WTC11 (cell line): ENCODE measurements around the gene GGA3. TPM values are rescaled to one million over a fixed set of nuclear protein-coding genes. Genes with fewer than 3 reads are reported as not detected.

Source experiments
- ATAC-seq: fragments of 200-7000 bp; cut with Tn5 transposase; 2 replicates; pipeline ENCODE4 v1.10.0; 2021; ENCODE audit warnings: mild to moderate bottlenecking, moderate library complexity
- CTCF ChIA-PET: fragments of 300-600 bp; sonication (Branson Sonifier 250); formaldehyde crosslinking; loops from one replicate; lab custom pipeline; 2021; ENCODE audit warnings: antibody characterized with exemption; lab: Charles Lee
- POLR2A ChIA-PET: fragments of 350-600 bp; sonication (Branson Sonifier 250); formaldehyde crosslinking; loops from one replicate; lab custom pipeline; 2021; ENCODE audit warnings: antibody characterized with exemption; lab: Charles Lee
- DNase-seq: peaks from one replicate; pipeline ENCODE4 v3.0.0; 2021; ENCODE audit warnings: low spot score
- H3K27ac Mint-ChIP-seq: 2 replicates; pipeline ENCODE4 v1.8.0; 2021; ENCODE audit warnings: mixed read lengths
- H3K27me3 Mint-ChIP-seq: 2 replicates; pipeline ENCODE4 v1.8.0; 2021; ENCODE audit warnings: low read depth, mild to moderate bottlenecking, moderate library complexity, mixed read lengths
- H3K36me3 Mint-ChIP-seq: 2 replicates; pipeline ENCODE4 v1.8.0; 2021; ENCODE audit warnings: mixed read lengths
- H3K4me1 Mint-ChIP-seq: 2 replicates; pipeline ENCODE4 v1.8.0; 2022; ENCODE audit warnings: mixed read lengths
- H3K4me3 Mint-ChIP-seq: 2 replicates; pipeline ENCODE4 v1.8.0; 2021; ENCODE audit warnings: mild to moderate bottlenecking, moderate library complexity, mixed read lengths
- H3K9me3 Mint-ChIP-seq: 2 replicates; pipeline ENCODE4 v1.8.0; 2021; ENCODE audit warnings: mixed read lengths
- CREM ChIP-seq: sonication (generic); formaldehyde crosslinking; IDR thresholded peaks from 2 replicates; pipeline ENCODE4 v1.8.1; 2022; ENCODE audit warnings: mild to moderate bottlenecking, missing genetic modification reagents, moderate library complexity
- ETV6 ChIP-seq: sonication (generic); formaldehyde crosslinking; IDR thresholded peaks from 2 replicates; pipeline ENCODE4 v1.8.1; 2022; ENCODE audit warnings: mild to moderate bottlenecking, missing genetic modification reagents
- FOXP1 ChIP-seq: sonication (generic); formaldehyde crosslinking; IDR thresholded peaks from 2 replicates; pipeline ENCODE4 v1.8.0; 2022; ENCODE audit warnings: missing genetic modification reagents, mild to moderate bottlenecking, moderate library complexity, borderline replicate concordance
- IRF2 ChIP-seq: sonication (generic); formaldehyde crosslinking; IDR thresholded peaks from 2 replicates; pipeline ENCODE4 v1.8.0; 2022; ENCODE audit warnings: low read depth, missing genetic modification reagents, borderline replicate concordance
- KAT7 ChIP-seq: sonication (generic); formaldehyde crosslinking; IDR thresholded peaks from 2 replicates; pipeline ENCODE4 v1.8.1; 2023; ENCODE audit warnings: missing genetic modification reagents, mild to moderate bottlenecking, borderline replicate concordance
- NFATC4 ChIP-seq: fragments of 250-450 bp; sonication (Bioruptor Pico); IDR thresholded peaks from 2 replicates; pipeline ENCODE4 v1.9.0; 2021; ENCODE audit warnings: mild to moderate bottlenecking
- NR3C1 ChIP-seq: sonication (generic); formaldehyde crosslinking; conservative IDR thresholded peaks from 2 replicates; pipeline ENCODE4 v1.8.1; 2023; ENCODE audit warnings: low read depth, mild to moderate bottlenecking, missing genetic modification reagents
- SMAD4 ChIP-seq: sonication (generic); formaldehyde crosslinking; IDR thresholded peaks from 2 replicates; pipeline ENCODE4 v1.8.0; 2022; ENCODE audit warnings: mild to moderate bottlenecking, missing genetic modification reagents
- USF1 ChIP-seq: sonication (generic); formaldehyde crosslinking; IDR thresholded peaks from 2 replicates; pipeline ENCODE4 v1.8.0; 2022; ENCODE audit warnings: mild to moderate bottlenecking, missing genetic modification reagents
- ZNF232 ChIP-seq: sonication (generic); formaldehyde crosslinking; IDR thresholded peaks from 2 replicates; pipeline ENCODE4 v1.8.0; 2022; ENCODE audit warnings: mild to moderate bottlenecking, missing genetic modification reagents
- ZNF396 ChIP-seq: fragments of 250-450 bp; sonication (Bioruptor Pico); IDR thresholded peaks from 2 replicates; pipeline ENCODE4 v1.8.0; 2021; ENCODE audit warnings: mild to moderate bottlenecking, moderate library complexity, borderline replicate concordance
- ZNF532 ChIP-seq: fragments of 250-450 bp; sonication (Bioruptor Pico); IDR thresholded peaks from 2 replicates; pipeline ENCODE4 v1.9.0; 2021; ENCODE audit warnings: mild to moderate bottlenecking, borderline replicate concordance
- total RNA-seq: library from RNA; stranded (reverse); gene quantifications from 3 replicates; pipeline ENCODE4 v1.2.3, GENCODE V29; 2021
- TF ChIP-seq, protein P1 (sequence below): sonication (generic); formaldehyde crosslinking; IDR thresholded peaks from 2 replicates; pipeline ENCODE4 v1.8.1; 2022; ENCODE audit warnings: missing genetic modification reagents, borderline replicate concordance
- TF ChIP-seq, protein P2 (sequence below): sonication (generic); formaldehyde crosslinking; IDR thresholded peaks from 2 replicates; pipeline ENCODE4 v1.8.0; 2022; ENCODE audit warnings: mild to moderate bottlenecking, missing genetic modification reagents

The GGA3 gene
- total RNA-seq, 1 experiment from 2014 or later = 66.9 TPM

DNA sequence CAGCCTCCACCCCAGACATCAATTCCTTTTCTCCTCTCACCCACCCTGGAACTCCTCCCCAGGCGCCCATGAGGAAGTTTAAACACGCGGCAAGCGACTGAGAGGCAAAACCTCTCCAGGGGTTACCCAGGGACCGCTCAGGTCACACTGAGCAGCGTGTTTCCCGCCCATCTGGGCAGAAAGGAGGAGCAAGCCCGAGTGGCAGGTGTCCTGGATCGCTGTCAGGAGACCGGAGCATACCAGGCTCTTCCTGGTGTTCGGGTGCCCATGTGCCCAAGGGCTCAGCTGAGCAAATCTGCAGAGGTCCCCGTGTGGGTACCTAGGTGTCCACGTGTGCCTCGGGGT, 27.3 kb upstream of the GGA3 start (continued):
- TF ChIP-seq, protein P1, sequence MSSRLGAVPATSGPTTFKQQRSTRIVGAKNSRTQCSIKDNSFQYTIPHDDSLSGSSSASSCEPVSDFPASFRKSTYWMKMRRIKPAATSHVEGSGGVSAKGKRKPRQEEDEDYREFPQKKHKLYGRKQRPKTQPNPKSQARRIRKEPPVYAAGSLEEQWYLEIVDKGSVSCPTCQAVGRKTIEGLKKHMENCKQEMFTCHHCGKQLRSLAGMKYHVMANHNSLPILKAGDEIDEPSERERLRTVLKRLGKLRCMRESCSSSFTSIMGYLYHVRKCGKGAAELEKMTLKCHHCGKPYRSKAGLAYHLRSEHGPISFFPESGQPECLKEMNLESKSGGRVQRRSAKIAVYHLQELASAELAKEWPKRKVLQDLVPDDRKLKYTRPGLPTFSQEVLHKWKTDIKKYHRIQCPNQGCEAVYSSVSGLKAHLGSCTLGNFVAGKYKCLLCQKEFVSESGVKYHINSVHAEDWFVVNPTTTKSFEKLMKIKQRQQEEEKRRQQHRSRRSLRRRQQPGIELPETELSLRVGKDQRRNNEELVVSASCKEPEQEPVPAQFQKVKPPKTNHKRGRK (CRISPR knock-in tag) = no peak

GRCh38 chr17:75288359-75288758, 27.0 kb upstream of the GGA3 start:
- POLR2A ChIA-PET = interaction anchor here (0.6 to 1.8 kb wide), 11 partner anchors 10 to 476 kb away, joined by 3 to 24 read pairs (median 3); partner anchors contain the start of genes GALK1, GGA3, MIF4GD and MRPS7
- H3K4me1 Mint-ChIP-seq = peaks cover 8% of the 10 kb centered on the region
- H3K36me3 Mint-ChIP-seq = peaks cover 15% of the 10 kb centered on the region
- H3K27me3 Mint-ChIP-seq = no peaks in the 10 kb centered on the region; the same call in 1 of the 2 replicates
- CTCF ChIA-PET = interaction anchor here (1.0 to 3.7 kb wide), 10 partner anchors 17 to 184 kb away, joined by 3 to 106 read pairs (median 10); partner anchors contain the start of genes GGA3, GRB2, MIF4GD and MRPS7
- TF ChIP-seq ETV6 = no peak
- TF ChIP-seq ZNF396 (CRISPR knock-in tag) = no peak
- no peak for TF ChIP-seq CREM (CRISPR knock-in tag)
- no peak for TF ChIP-seq NFATC4 (CRISPR knock-in tag)
- no peak for TF ChIP-seq ZNF532 (CRISPR knock-in tag)
- TF ChIP-seq SMAD4 (CRISPR knock-in tag) = no peak
- TF ChIP-seq FOXP1 (CRISPR knock-in tag) = no peak
- no peak for TF ChIP-seq KAT7 (CRISPR knock-in tag)
- TF ChIP-seq NR3C1 (CRISPR knock-in tag) = no peak
- TF ChIP-seq, protein P2, sequence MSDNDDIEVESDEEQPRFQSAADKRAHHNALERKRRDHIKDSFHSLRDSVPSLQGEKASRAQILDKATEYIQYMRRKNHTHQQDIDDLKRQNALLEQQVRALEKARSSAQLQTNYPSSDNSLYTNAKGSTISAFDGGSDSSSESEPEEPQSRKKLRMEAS = no peak
- no peak for TF ChIP-seq ZNF232 (CRISPR knock-in tag)
- TF ChIP-seq IRF2 = no peak
- ATAC-seq (no peak), DNase-seq (no peak)
- 0 out of 2 replicates have a peak, but pooled peaks cover under 1% of the 10 kb centered on the region for H3K9me3 Mint-ChIP-seq
- peak overlapping the region; percentile 94 for H3K4me3 Mint-ChIP-seq
- H3K27ac Mint-ChIP-seq = no peak overlapping the region

- peaks cover 8% of the 10 kb centered on the region for H3K4me1 Mint-ChIP-seq
- no peak overlapping the region; the same call in 1 of the 2 replicates for H3K4me3 Mint-ChIP-seq
- ChIA-PET CTCF (interaction anchor here (1.2 kb wide), 1 partner anchor 16 kb away, joined by 3 read pairs; the partner anchor contains the start of gene MIF4GD), POLR2A (no interaction called here)
- 0 out of 2 replicates have a peak, but pooled peaks cover 3% of the 10 kb centered on the region for H3K9me3 Mint-ChIP-seq
- no peaks in the 10 kb centered on the region; the same call in 1 of the 2 replicates for H3K27me3 Mint-ChIP-seq
- DNase-seq = no peak
- no peak overlapping the region for H3K27ac Mint-ChIP-seq
- peaks cover 17% of the 10 kb centered on the region for H3K36me3 Mint-ChIP-seq
- no peak for ATAC-seq
- no peak for TF ChIP-seq USF1
These were observed 25.8 kb upstream of the GGA3 start for GRCh38 chr17:75287221-75287620.
